Lung (tissue), 12 donors: ENCODE measurements around the gene CPSF4. TPM values are rescaled to one million over a fixed set of nuclear protein-coding genes. Genes with fewer than 3 reads are reported as not detected.
A peak's percentile ranks its signal among the peaks of the same experiment; 100 is the strongest.

Source experiments
- ATAC-seq: fragments of 200-7000 bp; cut with Tn5 transposase; one replicate; pipeline ENCODE4 v1.9.1; 2020; ENCODE audit warnings: moderate number of reproducible peaks; ENCODE audit not compliant: insufficient read depth, low FRiP score
- DNase-seq, 3 donors: peaks; one replicate each; pipeline ENCODE4 v3.0.0-alpha.2; 2013 to 2017
- H3K27ac ChIP-seq, 2 donors: one replicate each; pipeline ENCODE4 v1.5.1; 2013; ENCODE audit warnings: mild to moderate bottlenecking in 2 of 2, moderate library complexity in 2 of 2, control low read depth in 1 of 2, inconsistent platforms in 1 of 2, low read depth in 1 of 2, low read length in 1 of 2
- H3K27me3 ChIP-seq, 3 donors: one replicate each; pipeline ENCODE4 v1.5.1; 2013; ENCODE audit warnings: low read length in 2 of 3; ENCODE audit not compliant: control insufficient read depth in 3 of 3, insufficient read depth in 3 of 3
- H3K36me3 ChIP-seq, 4 donors: one replicate each; pipeline ENCODE4 v1.5.1; 2013; ENCODE audit warnings: low read length in 4 of 4, mild to moderate bottlenecking in 1 of 4, moderate library complexity in 1 of 4; ENCODE audit not compliant: control insufficient read depth in 4 of 4, insufficient read depth in 4 of 4
- H3K4me1 ChIP-seq, 5 donors: one replicate each; pipeline ENCODE4 v1.5.1; 2013; ENCODE audit warnings: low read length in 5 of 5, mild to moderate bottlenecking in 2 of 5, moderate library complexity in 1 of 5; ENCODE audit not compliant: control insufficient read depth in 5 of 5, insufficient read depth in 5 of 5
- H3K4me3 ChIP-seq: one replicate; pipeline ENCODE4 v1.5.1; 2013; ENCODE audit warnings: mild to moderate bottlenecking, control low read depth, moderate library complexity
- H3K9ac ChIP-seq, 2 donors: one replicate each; pipeline ENCODE4 v1.5.1; 2013; ENCODE audit warnings: low read length in 2 of 2, control low read depth in 1 of 2; ENCODE audit not compliant: insufficient read depth in 1 of 2
- H3K9me3 ChIP-seq, 4 donors: one replicate each; pipeline ENCODE4 v1.5.1; 2013; ENCODE audit warnings: low read length in 3 of 4, mild to moderate bottlenecking in 1 of 4, moderate library complexity in 1 of 4; ENCODE audit not compliant: control insufficient read depth in 4 of 4, insufficient read depth in 3 of 4
- WGBS, 2 donors: extraction: QIAGEN DNeasy Blood & Tissue Kit; methylation state at CpG; one replicate each; pipeline ENCODE4 v1.1.7; 2013; 5-methylcytosine and 5-hydroxymethylcytosine counted together
- polyA plus RNA-seq, 2 donors: library from polyadenylated mRNA; stranded (reverse); fragments of 200-250 nt; gene quantifications; one replicate each; pipeline ENCODE4 v1.2.1, GENCODE V29; 2013
- total RNA-seq, 2 donors: library from RNA; depleted of rRNA in 1 of 2; stranded (reverse); fragments of >200 nt in 1 of 2; gene quantifications; one replicate each; pipeline ENCODE4 v1.2.1, GENCODE V29; 2014 to 2021
- TF ChIP-seq, protein P1 (sequence below): IDR thresholded peaks from 2 replicates; pipeline ENCODE4 v1.5.1; 2012; ENCODE audit warnings: mild to moderate bottlenecking; ENCODE audit errors: control extremely low read depth, extremely low read depth
- donor health status: control.
- donor health status: control.
- donor health status: Bipolar disorder and iron deficiency.
- donor health status: healthy.
- donor health status: DM: yes; HTN: yes; CAD: no.

Gene CPSF4
- total and polyA plus RNA-seq, 4 donors = 18.3 to 36.8 (median 27.7) TPM

GRCh38 chr7:99408379-99409191 lies 30.2 kb upstream of the CPSF4 start, which contains the start of the genes BUD31 and PDAP1:
Gene BUD31, plus strand, starts transcription at chr7:99408969. Its CDS starts 2,124 bp downstream, at chr7:99411093.
Gene PDAP1, minus strand, starts transcription at chr7:99408597. Its CDS starts 49 bp downstream, at chr7:99408548.
- 0% methylated on average over 69 to 72 of the region's 72 CpGs for WGBS, 2 donors
- TF ChIP-seq, protein P1, sequence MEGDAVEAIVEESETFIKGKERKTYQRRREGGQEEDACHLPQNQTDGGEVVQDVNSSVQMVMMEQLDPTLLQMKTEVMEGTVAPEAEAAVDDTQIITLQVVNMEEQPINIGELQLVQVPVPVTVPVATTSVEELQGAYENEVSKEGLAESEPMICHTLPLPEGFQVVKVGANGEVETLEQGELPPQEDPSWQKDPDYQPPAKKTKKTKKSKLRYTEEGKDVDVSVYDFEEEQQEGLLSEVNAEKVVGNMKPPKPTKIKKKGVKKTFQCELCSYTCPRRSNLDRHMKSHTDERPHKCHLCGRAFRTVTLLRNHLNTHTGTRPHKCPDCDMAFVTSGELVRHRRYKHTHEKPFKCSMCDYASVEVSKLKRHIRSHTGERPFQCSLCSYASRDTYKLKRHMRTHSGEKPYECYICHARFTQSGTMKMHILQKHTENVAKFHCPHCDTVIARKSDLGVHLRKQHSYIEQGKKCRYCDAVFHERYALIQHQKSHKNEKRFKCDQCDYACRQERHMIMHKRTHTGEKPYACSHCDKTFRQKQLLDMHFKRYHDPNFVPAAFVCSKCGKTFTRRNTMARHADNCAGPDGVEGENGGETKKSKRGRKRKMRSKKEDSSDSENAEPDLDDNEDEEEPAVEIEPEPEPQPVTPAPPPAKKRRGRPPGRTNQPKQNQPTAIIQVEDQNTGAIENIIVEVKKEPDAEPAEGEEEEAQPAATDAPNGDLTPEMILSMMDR = no peak
- ATAC-seq = peak; percentile 93

DNA sequence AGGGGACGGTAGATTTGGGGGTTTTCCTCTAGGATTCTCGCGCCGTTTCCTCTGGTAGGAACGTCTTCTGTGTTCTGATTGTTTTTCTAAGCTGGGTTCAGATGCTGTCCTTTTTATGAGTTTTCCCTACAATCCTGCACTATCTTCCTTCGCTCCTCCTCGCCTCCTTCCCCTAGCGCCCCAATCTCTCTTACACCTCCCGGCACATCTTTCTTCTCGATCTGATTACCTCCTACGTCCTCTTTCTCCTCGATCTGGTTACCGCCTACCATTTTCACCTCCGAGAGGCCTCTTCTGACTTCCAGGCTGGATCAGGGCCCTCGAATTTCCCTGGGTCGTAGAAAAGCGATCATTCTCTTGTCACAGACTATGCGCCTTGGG lies 29.6 kb upstream of the CPSF4 start:
- Histone ChIP-seq H3K27ac (peak overlapping the region; percentile 97 to 98), H3K4me3 (peak overlapping the region; percentile 76), H3K9ac (peak overlapping the region; percentile 87 to 99), H3K9me3 (no peaks in the 10 kb centered on the region), H3K27me3 (no peaks in the 10 kb centered on the region), H3K4me1 (peaks cover 0 to 23% (median 12%) of the 10 kb centered on the region in 5 donors), H3K36me3 (peaks cover 16 to 31% (median 25%) of the 10 kb centered on the region in 4 donors)
- DNase-seq (peak in 2 of 3 donors; percentile 11 to 36), ATAC-seq (no peak)
- WGBS, 2 donors = 0% methylated on average over 18 of the region's 18 CpGs
- TF ChIP-seq, protein P1 = no peak

More at GRCh38 chr7:99408379-99409191, 30.2 kb upstream of the CPSF4 start, which contains the start of the genes BUD31 and PDAP1:
- H3K4me1 ChIP-seq = peaks cover 0 to 23% (median 12%) of the 10 kb centered on the region in 5 donors
- peak within 1 kb of the TSS; percentile 97 to 98 for H3K27ac ChIP-seq
- no peaks in the 10 kb centered on the region for H3K9me3 ChIP-seq
- H3K27me3 ChIP-seq = no peaks in the 10 kb centered on the region
- H3K9ac ChIP-seq = peak within 1 kb of the TSS; percentile 92 to 99
- peak; percentile 95 to 97 (median 96) for DNase-seq
- H3K36me3 ChIP-seq = peaks cover 16 to 32% (median 27%) of the 10 kb centered on the region in 4 donors
- H3K4me3 ChIP-seq = peak within 1 kb of the TSS; percentile 92

- peak overlapping the region; percentile 87 to 99 for H3K9ac ChIP-seq
- 32 to 37% methylated on average over 3 of the region's 3 CpGs for WGBS, 2 donors
- peaks cover 14 to 30% (median 23%) of the 10 kb centered on the region in 4 donors for H3K36me3 ChIP-seq
- no peak for DNase-seq
- no peak for ATAC-seq
- H3K27me3 ChIP-seq = no peaks in the 10 kb centered on the region
- no peaks in the 10 kb centered on the region for H3K9me3 ChIP-seq
- H3K4me1 ChIP-seq = peaks cover 0 to 23% (median 12%) of the 10 kb centered on the region in 5 donors
- TF ChIP-seq, protein P1 = no peak
- no peak overlapping the region for H3K4me3 ChIP-seq
- peak overlapping the region; percentile 97 to 98 for H3K27ac ChIP-seq
Measured at GRCh38 chr7:99409806-99410205, 28.9 kb upstream of the CPSF4 start.
